ENCODE data around the gene TET3.

DNA sequence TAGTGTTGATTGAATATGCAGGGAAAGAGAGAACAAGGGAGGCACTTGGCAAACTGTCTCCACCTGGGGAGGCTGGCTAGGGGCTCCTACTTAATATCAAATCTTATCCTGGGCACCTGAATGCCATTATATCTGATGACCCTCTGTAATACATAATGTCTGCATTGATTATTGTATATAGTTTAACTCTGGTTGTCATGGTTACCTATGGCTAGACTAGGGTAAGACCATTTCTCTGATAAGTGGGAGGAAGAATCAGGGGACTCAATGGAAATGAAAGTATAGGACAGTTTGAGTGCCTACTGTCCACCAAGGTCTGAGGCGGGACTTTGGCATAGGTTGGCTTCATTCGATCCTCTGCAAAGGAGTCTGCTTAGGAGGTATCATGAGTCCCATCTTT is 7.2 kb upstream of the TET3 start:
- TF ChIP-seq POLR2A (IDR thresholded peaks at IDR 0.05; ENCODE audit: low read length) (no peak), GATA1 (IDR thresholded peaks at IDR 0.05; ENCODE audit: low read depth, low read length) (no peak)

Measured in erythroblast (primary cell).